H9 (cell line): ENCODE measurements around the gene RAB3A. TPM values are rescaled to one million over a fixed set of nuclear protein-coding genes. Genes with fewer than 3 reads are reported as not detected.

Experiments used
- DNase-seq: peaks from one replicate; pipeline ENCODE4 v3.0.0-alpha.2; 2017
- H2AFZ ChIP-seq: one replicate; pipeline ENCODE4 v1.6.1; 2013; ENCODE audit warnings: mild to moderate bottlenecking, low read length, control low read depth, moderate library complexity
- H2AK5ac ChIP-seq: 2 replicates; pipeline ENCODE4 v1.6.1; 2013; ENCODE audit warnings: low read length, control low read depth, mixed read lengths; ENCODE audit not compliant: insufficient read length
- H2BK120ac ChIP-seq: one replicate; pipeline ENCODE4 v1.6.1; 2013; ENCODE audit warnings: low read depth, mild to moderate bottlenecking, low read length, control low read depth, inconsistent platforms; ENCODE audit not compliant: poor library complexity, severe bottlenecking
- H2BK12ac ChIP-seq: 2 replicates; pipeline ENCODE4 v1.6.1; 2013; ENCODE audit warnings: low read length, control low read depth, mixed read lengths, low read depth; ENCODE audit not compliant: insufficient read length
- H2BK15ac ChIP-seq: 2 replicates; pipeline ENCODE4 v1.6.1; 2013; ENCODE audit warnings: low read depth, low read length, control low read depth
- H2BK20ac ChIP-seq: one replicate; pipeline ENCODE4 v1.6.1; 2013; ENCODE audit warnings: low read depth, mild to moderate bottlenecking, low read length, control low read depth, inconsistent platforms; ENCODE audit not compliant: poor library complexity, severe bottlenecking
- H2BK5ac ChIP-seq: 2 replicates; pipeline ENCODE4 v1.6.1; 2013; ENCODE audit warnings: low read length, control low read depth, mixed read lengths; ENCODE audit not compliant: insufficient read length
- H3K14ac ChIP-seq: 2 replicates; pipeline ENCODE4 v1.6.1; 2013; ENCODE audit warnings: low read length, control low read depth; ENCODE audit not compliant: insufficient read depth
- H3K18ac ChIP-seq: 2 replicates; pipeline ENCODE4 v1.6.1; 2013; ENCODE audit warnings: low read depth, mild to moderate bottlenecking, mixed read lengths, low read length, control low read depth; ENCODE audit not compliant: insufficient read length
- H3K23ac ChIP-seq: 2 replicates; pipeline ENCODE4 v1.6.1; 2013; ENCODE audit warnings: low read length, control low read depth, mixed read lengths, low read depth; ENCODE audit not compliant: insufficient read length
- H3K23me2 ChIP-seq: 2 replicates; pipeline ENCODE4 v1.6.1; 2013; ENCODE audit warnings: low read depth, mild to moderate bottlenecking, mixed read lengths, low read length, control low read depth; ENCODE audit not compliant: insufficient read length, poor library complexity, severe bottlenecking
- H3K27ac ChIP-seq: 2 replicates; pipeline ENCODE4 v1.5.1; 2013; ENCODE audit warnings: low read length, control low read depth, mixed read lengths, low read depth; ENCODE audit not compliant: insufficient read length
- H3K27me3 ChIP-seq: 2 replicates; pipeline ENCODE4 v1.6.1; 2013; ENCODE audit warnings: low read length, control low read depth, inconsistent platforms; ENCODE audit not compliant: insufficient read depth
- H3K4ac ChIP-seq: 2 replicates; pipeline ENCODE4 v1.6.1; 2013; ENCODE audit warnings: low read depth, mild to moderate bottlenecking, control low read depth, inconsistent platforms, low read length, moderate library complexity
- H3K4me1 ChIP-seq: 2 replicates; pipeline ENCODE4 v1.6.1; 2013; ENCODE audit warnings: low read length, control low read depth, inconsistent platforms; ENCODE audit not compliant: insufficient read depth
- H3K4me2 ChIP-seq: 2 replicates; pipeline ENCODE4 v1.6.1; 2013; ENCODE audit warnings: low read length, control low read depth, mixed read lengths; ENCODE audit not compliant: insufficient read length, insufficient read depth
- H3K56ac ChIP-seq: 2 replicates; pipeline ENCODE4 v1.6.1; 2013; ENCODE audit warnings: low read depth, mild to moderate bottlenecking, mixed read lengths, low read length, control low read depth; ENCODE audit not compliant: insufficient read length
- H3K79me1 ChIP-seq: 2 replicates; pipeline ENCODE4 v1.6.1; 2013; ENCODE audit warnings: low read depth, mild to moderate bottlenecking, moderate library complexity, low read length, control low read depth, inconsistent platforms; ENCODE audit not compliant: insufficient read depth, poor library complexity, severe bottlenecking
- H3K79me2 ChIP-seq: 2 replicates; pipeline ENCODE4 v1.6.1; 2013; ENCODE audit warnings: low read length, control low read depth, inconsistent platforms; ENCODE audit not compliant: insufficient read depth
- H3K9ac ChIP-seq: 2 replicates; pipeline ENCODE4 v1.6.1; 2013; ENCODE audit warnings: low read length, control low read depth, mixed read lengths; ENCODE audit not compliant: insufficient read length; ENCODE audit errors: extremely low read depth
- H3K9me3 ChIP-seq: one replicate; pipeline ENCODE4 v1.6.1; 2013; ENCODE audit warnings: low read depth, low read length, inconsistent platforms; ENCODE audit not compliant: control insufficient read depth
- H3T11ph ChIP-seq: one replicate; pipeline ENCODE4 v1.6.1; 2013; ENCODE audit warnings: mild to moderate bottlenecking, low read length, control low read depth, inconsistent platforms
- H4K20me1 ChIP-seq: one replicate; pipeline ENCODE4 v1.6.1; 2013; ENCODE audit not compliant: control insufficient read depth, insufficient read length, insufficient read depth
- H4K5ac ChIP-seq: 2 replicates; pipeline ENCODE4 v1.6.1; 2013; ENCODE audit warnings: low read depth, mild to moderate bottlenecking, mixed read lengths, low read length, control low read depth; ENCODE audit not compliant: insufficient read length
- H4K8ac ChIP-seq: replicated peaks from 2 replicates; pipeline ENCODE4 v1.6.1; 2013; ENCODE audit warnings: low read length, control low read depth, mixed read lengths, low read depth; ENCODE audit not compliant: insufficient read length
- H4K91ac ChIP-seq: 2 replicates; pipeline ENCODE4 v1.6.1; 2013; ENCODE audit warnings: low read depth, mild to moderate bottlenecking, moderate library complexity, mixed read lengths, low read length, control low read depth; ENCODE audit not compliant: insufficient read length
- H3K27ac Mint-ChIP-seq, 3 experiments: 2 replicates in 2 of 3; 3 replicates in 1 of 3; pipeline ENCODE4 v1.8.0; 2020 to 2021; ENCODE audit warnings: mixed read lengths in 3 of 3, mild to moderate bottlenecking in 1 of 3, moderate library complexity in 1 of 3
- H3K27me3 Mint-ChIP-seq: 2 replicates; pipeline ENCODE4 v1.8.0; 2021; ENCODE audit warnings: low read depth, mild to moderate bottlenecking, moderate library complexity, mixed read lengths
- H3K36me3 Mint-ChIP-seq, 3 experiments: 2 replicates in 2 of 3; 3 replicates in 1 of 3; pipeline ENCODE4 v1.8.0; 2020 to 2021; ENCODE audit warnings: low read depth in 3 of 3, mixed read lengths in 3 of 3; ENCODE audit not compliant: insufficient read depth in 1 of 3
- H3K4me1 Mint-ChIP-seq, 2 experiments: 2 replicates each; pipeline ENCODE4 v1.8.0; 2020; ENCODE audit warnings: mixed read lengths in 2 of 2
- H3K4me3 Mint-ChIP-seq, 2 experiments: 2 replicates in 1 of 2; 3 replicates in 1 of 2; pipeline ENCODE4 v1.8.0; 2020 to 2021; ENCODE audit warnings: mild to moderate bottlenecking in 2 of 2, mixed read lengths in 2 of 2, moderate library complexity in 1 of 2
- H3K9me3 Mint-ChIP-seq, 2 experiments: 2 replicates in 1 of 2; 3 replicates in 1 of 2; pipeline ENCODE4 v1.8.0; 2020; ENCODE audit warnings: mild to moderate bottlenecking in 2 of 2, mixed read lengths in 2 of 2, moderate library complexity in 1 of 2
- CTCF ChIP-seq: fragments of 200-600 bp; sonication (generic); conservative IDR thresholded peaks from 3 replicates; pipeline ENCODE4 v1.8.0; 2021; ENCODE audit warnings: antibody characterized with exemption, mild to moderate bottlenecking
- WGBS: extraction: QIAGEN DNeasy Blood & Tissue Kit; methylation state at CpG from one replicate; pipeline ENCODE4 v1.1.7; 2013; ENCODE audit warnings: missing lambda C conversion rate, low lambda C conversion rate, mixed read lengths; ENCODE audit not compliant: insufficient read length; ENCODE audit errors: extremely low coverage; 5-methylcytosine and 5-hydroxymethylcytosine counted together
- total RNA-seq: library from RNA; stranded (reverse); gene quantifications from 2 replicates; pipeline ENCODE4 v1.2.1, GENCODE V29; 2021

Gene RAB3A
- total RNA-seq, 1 experiment from 2014 or later: 6.8 TPM

DNA sequence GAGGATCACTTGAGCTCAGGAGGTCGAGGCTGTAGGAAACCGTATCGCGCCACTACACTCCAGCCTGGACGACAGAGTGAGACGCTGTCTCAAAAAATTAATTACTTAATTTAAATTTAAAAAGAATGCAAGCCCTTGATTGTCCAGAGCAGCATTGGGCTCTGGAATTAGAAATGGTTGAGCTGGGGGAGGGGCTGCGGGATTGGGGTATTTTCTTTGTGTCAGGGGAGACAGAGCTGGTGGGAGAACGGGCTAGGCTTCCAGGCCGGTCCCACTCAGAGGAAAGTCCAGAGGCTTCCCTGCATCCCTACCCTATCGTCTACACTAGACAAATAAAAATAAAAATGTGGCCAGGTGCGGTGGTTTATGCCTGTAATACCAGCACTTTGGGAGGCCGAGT, 2.2 kb upstream of the RAB3A start:
- H4K20me1 ChIP-seq: peaks cover 4% of the 10 kb centered on the region
- H4K91ac ChIP-seq: no peak overlapping the region
- Mint-ChIP-seq H3K36me3 (peaks cover 6 to 13% (median 7%) of the 10 kb centered on the region in 3 experiments; a peak in 5 of 7 replicates), H3K4me3 (peak overlapping the region; percentile 78 to 91), H3K27ac (peak overlapping the region in 2 of 3 experiments; percentile 44 to 97; a peak in 1 of 7 replicates), H3K27me3 (peaks cover 3% of the 10 kb centered on the region; the same call in 1 of the 2 replicates), H3K9me3 (peaks cover 0 to 2% of the 10 kb centered on the region in 2 experiments; a peak in 1 of 5 replicates), H3K4me1 (peaks cover 8 to 34% of the 10 kb centered on the region in 2 experiments)
- no peak overlapping the region for H3K18ac ChIP-seq
- H3K4me1 ChIP-seq: no peaks in the 10 kb centered on the region
- H3K27me3 ChIP-seq: no peaks in the 10 kb centered on the region
- no peak overlapping the region for H2BK120ac ChIP-seq
- no peak overlapping the region for H2AFZ ChIP-seq
- no peak overlapping the region for H3K14ac ChIP-seq
- H3K79me2 ChIP-seq: no peaks in the 10 kb centered on the region; the same call in 1 of the 2 replicates
- no peak for DNase-seq
- no peak overlapping the region for H3K4ac ChIP-seq
- H2BK5ac ChIP-seq: no peak overlapping the region
- H2BK15ac ChIP-seq: no peak overlapping the region
- no peak overlapping the region for H4K8ac ChIP-seq
- no peak overlapping the region for H3K27ac ChIP-seq
- no peak overlapping the region for H4K5ac ChIP-seq
- H3T11ph ChIP-seq: no peak overlapping the region
- no peak overlapping the region for H3K9ac ChIP-seq
- no peak overlapping the region for H3K56ac ChIP-seq
- peak overlapping the region; percentile 69 for H3K4me2 ChIP-seq
- no peak overlapping the region for H2BK20ac ChIP-seq
- WGBS: no CpG with 5 or more reads among the region's 12 CpGs
- H3K79me1 ChIP-seq: no peaks in the 10 kb centered on the region
- no peak overlapping the region for H3K23ac ChIP-seq
- no peak overlapping the region for H2BK12ac ChIP-seq
- no peak overlapping the region for H2AK5ac ChIP-seq
- H3K23me2 ChIP-seq: peaks cover 18% of the 10 kb centered on the region
- no peak for TF ChIP-seq CTCF
- H3K9me3 ChIP-seq: no peaks in the 10 kb centered on the region
